ENCODE data around the gene TICAM1. TPM values are rescaled to one million over a fixed set of nuclear protein-coding genes. Genes with fewer than 3 reads are reported as not detected.
A peak's percentile ranks its signal among the peaks of the same experiment; 100 is the strongest.
"Not testable (repeated sequence)": the region's sequence is repeated elsewhere in the genome, so short reads cannot be mapped to it uniquely, and the experiment has no call there.

Gene TICAM1
- total RNA-seq, 1 donor from 2014 or later = 2.3 TPM

DNA sequence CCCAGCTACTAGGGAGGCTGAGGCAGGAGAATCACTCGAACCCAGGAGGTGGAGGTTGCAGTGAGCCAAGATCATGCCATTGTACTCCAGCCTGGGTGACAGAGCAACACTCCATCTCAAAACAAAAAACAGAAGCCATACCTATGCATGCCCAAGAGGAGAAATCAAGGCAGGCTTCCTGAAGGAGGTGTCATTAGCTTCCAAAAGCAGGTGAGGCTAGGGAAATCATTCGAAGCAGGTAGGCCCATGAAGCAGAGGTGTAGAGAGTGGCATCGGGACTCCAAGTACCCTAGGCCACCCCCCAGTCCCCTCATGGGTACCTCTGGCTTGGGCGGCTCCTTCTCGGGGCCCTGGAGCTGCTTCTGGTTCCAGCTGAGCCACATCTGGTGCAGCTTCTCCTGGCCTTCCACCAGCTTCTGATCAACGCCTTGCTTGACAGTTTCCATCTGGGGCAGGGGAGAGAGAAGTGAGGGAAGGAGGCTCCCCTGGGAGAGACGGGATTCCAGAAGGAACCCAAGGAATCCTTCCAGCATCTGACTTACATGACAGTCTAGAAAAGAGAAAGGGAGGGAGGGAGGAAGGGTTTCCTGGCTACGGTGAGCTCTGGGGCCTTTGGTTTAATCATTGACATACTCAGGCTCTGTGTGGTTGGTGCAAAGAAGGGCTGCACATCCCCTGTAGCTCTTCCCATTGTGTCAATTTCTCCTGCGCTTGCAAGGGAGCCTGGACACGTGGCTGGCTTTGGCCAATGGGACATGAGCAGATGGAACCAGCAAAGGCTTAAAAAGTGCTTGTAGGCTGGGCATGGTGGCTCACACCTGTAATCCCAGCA lies 13.1 kb upstream of the TICAM1 start:
- no peak for DNase-seq (ENCODE audit: low read depth in 2 of 2)

DNA sequence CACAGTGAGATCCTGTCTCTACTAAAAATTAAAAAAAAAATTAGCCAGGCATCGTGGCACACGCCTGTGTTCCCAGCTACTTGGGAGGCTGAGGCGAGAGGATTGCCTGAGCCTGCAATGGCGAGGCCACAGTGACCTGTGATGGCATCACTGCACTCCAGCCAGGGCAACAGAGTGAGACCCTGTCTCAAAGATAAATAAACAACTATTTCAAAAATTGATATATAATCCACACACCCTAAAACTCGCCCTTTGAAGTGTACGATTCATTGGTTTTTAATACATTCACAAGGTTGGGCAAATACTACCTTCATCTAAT lies 12.1 kb upstream of the TICAM1 start:
- DNase-seq (ENCODE audit: low read depth in 2 of 2) = no peak

DNA sequence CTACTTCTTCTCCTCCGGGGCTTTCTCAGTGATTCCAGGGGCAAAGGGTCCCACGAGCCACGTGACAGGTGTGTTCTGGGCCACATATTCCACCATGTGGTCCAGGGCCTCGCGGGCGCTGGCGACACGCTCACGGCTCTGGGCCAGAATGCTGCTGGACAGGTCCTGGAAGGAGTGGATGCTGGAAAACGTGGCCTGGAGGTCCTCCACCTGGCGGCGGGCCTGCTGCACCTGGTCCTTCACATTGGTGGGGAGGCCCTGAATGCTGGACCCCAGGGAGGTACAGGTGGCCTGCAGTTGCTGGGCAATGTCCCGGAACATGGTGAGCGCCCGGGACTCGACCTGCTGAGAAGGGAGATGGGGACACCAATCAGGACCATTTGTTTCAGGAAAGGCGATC lies 7.7 kb upstream of the TICAM1 start:
- DNase-seq (ENCODE audit: low read depth in 2 of 2) = no peak

DNA sequence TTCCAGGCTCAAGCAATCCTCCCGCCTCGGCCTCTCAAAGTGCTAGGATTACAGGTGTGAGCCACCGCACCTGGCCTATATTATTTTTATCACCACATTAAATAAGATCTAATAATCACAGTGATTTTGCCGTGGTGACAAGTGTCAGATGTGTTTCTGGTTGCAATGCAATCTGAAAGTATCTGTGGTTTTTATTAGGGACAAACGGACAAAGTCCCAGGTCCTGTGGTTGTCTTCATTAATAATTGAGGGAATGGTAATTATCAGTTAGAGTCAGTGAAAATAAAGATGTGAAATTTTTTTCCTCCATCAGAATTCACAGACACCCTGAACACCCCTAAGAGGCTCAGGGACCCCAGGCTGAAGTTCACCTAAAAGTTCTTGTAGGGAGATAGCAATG lies 1.3 kb upstream of the TICAM1 start:
- DNase-seq (ENCODE audit: low read depth in 2 of 2) = no peak

DNA sequence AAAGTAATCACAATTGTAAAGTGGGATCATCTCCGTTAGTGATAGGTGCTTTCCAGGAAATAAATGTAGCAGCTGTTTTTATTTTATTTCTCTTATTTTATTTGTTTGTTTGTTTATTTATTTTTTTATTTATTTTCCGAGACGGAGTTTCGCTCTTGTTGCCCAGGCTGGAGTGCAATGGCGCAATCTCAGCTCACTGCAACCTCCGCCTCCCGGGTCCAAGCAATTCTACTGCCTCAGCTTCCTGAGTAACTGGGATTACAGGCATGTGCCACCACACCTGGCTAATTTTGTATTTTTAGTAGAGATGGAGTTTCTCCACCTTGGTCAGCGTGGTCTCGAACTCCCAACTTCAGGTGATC lies 448 bp upstream of the TICAM1 start:
- DNase-seq (ENCODE audit: low read depth in 2 of 2) = not testable (repeated sequence)

DNA sequence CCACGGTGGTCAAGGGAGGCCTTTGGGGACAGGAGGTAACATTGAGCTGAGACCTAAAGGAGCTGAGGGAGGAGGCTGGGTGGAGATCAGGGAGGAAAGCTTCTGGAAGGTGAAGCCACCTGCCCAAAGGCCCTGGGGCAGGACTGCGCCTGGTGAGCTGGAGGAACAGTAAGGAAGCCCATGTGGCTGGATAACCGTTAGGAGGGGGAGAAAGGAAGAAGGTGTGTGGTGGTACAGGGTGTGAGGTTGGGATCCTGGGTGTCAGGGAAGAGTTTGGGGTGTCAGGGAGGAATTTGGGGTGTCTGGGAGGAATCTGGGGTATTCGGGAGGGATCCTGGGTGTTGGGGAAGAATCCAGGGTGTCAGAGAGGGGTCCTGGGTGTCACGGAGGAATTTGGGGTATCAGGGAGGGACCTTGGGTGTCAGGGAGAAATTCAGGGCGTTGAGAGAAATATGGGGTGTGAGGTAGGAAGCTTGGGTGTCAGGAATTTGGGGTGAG lies 695 bp downstream of the TICAM1 start:
- no peak for DNase-seq (ENCODE audit: low read depth in 2 of 2)

DNA sequence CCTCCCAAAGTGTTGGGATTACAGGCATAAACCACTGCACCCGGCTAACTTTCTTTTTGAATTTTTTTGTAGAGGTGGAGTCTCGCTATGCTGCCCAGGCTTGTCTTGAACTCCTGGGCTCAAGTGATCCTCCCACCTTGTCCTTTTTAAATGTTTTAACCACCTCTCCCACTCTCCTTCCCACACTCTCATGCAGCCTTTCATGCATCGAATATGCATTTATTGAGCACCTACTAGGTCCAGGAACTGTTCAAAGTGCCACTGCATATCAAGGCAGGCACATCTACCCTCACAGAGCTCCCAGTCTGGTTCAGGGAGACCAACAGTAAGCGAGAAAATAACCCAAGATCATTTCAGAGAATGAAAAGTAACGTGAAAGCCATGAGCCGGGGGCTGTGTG lies 1.2 kb downstream of the TICAM1 start:
- no peak for DNase-seq (ENCODE audit: low read depth in 2 of 2)

DNA sequence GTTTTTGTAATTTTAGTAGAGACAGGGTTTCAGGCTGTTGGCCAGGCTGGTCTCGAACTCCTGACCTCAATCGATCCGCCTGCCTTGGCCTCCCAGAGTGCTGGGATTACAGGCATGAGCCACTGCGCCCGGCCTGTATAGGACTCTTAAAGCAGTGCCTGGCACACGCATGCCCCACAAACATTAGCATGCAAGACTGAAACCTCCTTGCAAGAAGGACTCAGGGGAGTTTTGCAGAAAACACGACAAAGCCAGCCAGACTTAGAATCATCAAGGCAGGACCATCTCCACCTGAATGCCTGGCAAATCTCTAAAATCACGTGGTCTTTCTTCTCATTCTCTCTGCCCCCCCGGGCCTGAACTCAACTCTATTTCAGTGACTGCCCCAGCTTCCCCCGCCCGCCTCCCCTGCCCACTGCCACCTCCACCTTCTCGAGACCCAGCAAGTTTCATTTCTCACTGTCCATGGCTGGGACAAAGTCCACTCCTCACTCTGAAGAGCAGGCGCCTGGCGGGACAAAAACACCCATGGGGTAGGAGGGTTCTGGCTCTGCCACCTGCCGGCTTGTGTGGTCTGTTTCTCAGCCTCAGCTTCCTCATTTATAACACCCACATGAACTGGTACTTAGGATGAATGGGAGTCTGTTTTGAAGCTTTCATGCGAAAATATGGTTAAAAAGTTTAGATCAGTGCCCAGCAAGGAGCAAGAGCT lies 2.4 kb downstream of the TICAM1 start:
- peak in 1 of 2 donors; percentile 41 for DNase-seq (ENCODE audit: low read depth in 2 of 2)

DNA sequence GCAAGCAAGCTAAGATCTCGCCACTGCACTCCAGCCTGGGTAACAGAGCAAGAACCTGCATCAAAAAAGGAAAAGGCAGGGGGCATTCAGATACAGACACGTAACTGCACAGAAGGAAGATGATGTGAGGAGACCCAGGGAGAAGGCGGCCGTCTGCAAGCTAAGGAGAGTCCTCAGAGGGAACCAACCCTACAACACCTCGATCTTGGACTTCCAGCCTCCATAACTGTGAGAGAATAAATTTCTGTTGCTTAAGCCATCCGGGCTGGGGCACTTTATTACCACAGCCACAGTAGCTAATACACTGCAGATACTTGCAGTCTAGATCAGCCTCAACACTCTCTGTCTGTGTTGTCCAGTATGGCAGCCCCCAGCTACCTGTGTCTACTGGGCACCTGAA lies 7.9 kb downstream of the TICAM1 start:
- DNase-seq (ENCODE audit: low read depth in 2 of 2) = no peak

DNA sequence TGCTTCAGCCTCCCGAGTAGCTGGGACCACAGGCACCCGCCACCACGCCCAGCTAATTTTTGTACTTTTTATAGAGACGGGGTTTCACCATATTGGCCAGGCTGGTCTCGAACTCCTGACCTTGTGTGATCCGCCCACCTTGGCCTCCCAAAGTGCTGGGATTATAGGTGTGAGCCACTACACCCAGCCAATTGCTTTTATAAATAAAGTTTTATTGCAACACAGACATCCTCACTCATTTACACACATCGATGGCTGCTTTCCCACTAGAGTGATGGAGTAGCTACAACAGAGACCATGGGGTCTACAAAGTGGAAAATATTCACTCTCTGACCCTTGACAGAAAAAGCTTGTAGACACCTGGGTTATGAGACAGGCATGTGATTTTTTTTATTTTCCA lies 9.2 kb downstream of the TICAM1 start:
- DNase-seq (ENCODE audit: low read depth in 2 of 2) = not testable (repeated sequence)

DNA sequence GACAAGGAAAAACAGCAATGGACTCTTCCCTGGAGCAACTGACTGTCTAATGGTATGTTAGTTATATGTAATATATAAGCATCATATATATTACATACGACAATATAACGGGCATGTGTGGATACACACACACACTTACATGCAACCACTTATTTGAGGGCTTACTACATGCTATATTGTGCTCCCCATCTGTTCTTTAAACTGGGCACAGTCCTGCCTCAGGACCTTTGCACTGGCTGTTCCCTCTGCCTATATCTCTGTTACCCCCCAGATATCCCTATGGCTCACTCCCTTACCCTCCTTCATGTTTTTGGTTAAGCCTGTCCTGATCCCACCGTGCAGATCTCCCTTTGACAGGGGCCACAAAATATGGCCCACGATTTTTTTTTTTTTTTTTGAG lies 10.2 kb downstream of the TICAM1 start:
- no peak for DNase-seq (ENCODE audit: low read depth in 2 of 2)

DNA sequence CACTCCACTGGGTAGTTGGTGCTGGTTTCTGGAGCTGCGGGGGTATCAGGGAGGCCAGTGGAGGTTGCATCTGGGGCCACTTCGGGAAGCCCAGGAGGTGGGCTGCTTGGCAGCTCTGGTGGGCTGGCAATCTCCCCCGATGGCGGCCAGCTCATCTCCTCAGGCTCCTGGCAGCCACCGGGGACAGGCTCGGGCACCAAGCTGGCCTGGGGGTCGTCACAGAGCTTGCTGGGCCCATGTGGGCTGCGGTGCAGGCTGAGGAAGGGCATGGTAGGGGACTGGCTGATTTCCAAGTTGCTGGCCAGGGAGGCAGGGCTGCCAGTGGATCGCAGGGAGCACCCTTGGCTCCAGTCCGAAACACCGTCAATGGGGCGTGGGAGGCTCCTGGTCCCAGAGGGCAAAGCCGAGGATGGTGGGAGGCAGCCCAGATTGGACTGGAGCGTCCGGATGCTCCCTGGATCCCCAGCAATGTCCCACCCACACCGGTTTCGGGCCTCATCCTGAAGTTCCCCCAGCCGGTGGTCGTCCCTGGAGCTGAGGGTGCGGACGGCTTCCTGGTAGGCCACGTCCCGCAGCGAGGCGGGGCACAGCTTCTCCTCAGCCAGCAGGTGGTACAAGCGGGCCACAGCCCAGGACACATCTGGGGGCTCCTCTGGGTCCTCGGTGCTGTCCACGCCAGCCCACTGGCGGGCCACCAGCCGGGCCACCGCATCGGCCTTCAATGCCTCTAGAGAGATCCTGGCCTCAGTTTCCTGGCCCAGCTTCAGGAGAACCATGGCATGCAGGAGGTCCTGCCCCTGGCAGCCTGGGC lies 13.8 kb downstream of the TICAM1 start:
- no peak for DNase-seq (ENCODE audit: low read depth in 2 of 2)

DNA sequence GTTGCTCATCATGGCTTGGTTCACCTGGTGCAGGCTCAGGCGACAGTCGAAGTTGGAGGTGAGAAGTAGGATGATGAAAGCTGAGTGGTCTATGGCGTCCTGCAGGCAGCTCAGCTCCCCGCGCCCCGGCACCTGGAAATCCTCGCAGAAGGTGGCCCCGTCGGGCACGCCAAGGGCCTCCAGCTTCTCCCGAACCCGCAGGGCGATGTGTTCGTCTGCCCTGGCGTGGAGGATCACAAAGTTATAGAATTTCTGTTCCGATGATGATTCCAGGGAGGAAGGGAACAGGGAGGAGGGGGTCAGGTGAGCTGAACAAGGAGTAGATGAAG lies 14.6 kb downstream of the TICAM1 start:
- no peak for DNase-seq (ENCODE audit: low read depth in 2 of 2)

DNA sequence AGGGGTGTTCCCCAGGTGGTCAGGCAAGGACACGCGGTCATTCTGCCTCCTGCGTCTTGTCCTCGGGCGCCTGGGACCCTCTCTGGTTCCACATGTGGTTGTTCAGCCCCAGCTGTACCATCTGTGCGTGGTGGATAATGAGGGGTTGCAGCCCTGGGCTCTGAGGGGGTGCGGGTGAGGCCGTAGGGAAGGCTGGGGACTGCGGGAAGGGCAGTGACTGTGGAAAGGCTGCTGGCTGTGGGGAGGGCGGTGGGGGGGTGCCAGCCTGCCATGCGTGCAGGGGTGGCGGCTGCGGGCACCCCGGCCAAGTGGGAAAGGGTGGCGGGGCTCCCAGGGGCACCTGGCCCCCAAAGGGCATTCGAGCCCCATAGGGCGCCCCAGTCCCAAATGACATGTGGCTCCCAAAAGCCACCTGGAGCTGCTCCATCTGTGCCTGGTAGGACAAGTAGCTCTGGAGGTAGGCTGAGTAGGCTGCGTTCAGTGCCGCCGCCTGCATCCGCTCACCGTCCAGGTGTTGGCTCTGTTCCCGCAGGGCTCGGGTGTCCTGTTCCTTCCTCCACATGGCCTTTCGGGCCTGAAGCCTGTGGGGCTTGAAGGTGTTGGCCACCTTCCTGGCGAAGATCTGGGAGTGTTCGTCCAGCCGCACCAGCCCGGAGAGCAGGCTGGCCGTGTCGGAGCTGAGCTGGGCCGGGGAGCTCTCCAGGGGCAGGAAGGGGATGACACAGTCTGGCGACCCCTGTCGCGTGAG lies 15.1 kb downstream of the TICAM1 start:
- DNase-seq (ENCODE audit: low read depth in 2 of 2) = no peak

DNA sequence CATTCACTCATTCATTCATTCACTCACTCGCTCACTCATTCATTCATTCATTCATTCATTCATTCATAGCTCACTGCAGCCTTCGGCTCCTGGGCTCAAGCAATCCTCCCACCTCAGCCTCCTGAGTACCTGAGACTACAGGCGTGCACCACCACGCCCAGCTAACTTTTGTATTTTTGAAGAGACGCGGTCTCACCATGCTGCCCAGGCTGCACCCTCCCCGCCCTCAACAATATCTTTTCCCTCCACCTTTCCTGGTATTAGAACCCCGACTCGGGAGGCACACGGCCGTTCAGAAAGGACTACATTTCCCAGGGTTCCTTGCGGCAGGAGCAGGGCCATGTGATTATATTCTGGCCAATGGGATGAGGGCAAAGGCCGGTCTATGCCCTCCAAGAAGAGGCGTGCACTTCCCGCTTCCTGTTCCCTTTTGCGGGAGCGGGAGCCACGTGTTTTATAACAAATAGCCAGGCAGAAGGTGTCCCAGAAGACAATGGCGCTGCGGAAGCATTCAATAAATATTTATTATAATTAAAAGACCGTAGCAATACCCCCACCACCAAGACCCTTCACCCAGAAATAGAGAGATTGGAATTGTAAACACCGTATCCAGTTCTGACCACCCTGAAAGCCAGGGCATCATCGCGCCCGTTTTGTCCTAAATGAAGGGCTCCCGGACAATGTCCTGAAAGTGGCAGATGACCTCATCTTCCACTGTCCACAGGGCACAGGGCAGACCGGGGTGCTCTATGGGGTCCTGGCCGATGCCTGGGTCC lies 15.9 kb downstream of the TICAM1 start:
- peak; percentile 89 to 94 for DNase-seq (ENCODE audit: low read depth in 2 of 2)

DNA sequence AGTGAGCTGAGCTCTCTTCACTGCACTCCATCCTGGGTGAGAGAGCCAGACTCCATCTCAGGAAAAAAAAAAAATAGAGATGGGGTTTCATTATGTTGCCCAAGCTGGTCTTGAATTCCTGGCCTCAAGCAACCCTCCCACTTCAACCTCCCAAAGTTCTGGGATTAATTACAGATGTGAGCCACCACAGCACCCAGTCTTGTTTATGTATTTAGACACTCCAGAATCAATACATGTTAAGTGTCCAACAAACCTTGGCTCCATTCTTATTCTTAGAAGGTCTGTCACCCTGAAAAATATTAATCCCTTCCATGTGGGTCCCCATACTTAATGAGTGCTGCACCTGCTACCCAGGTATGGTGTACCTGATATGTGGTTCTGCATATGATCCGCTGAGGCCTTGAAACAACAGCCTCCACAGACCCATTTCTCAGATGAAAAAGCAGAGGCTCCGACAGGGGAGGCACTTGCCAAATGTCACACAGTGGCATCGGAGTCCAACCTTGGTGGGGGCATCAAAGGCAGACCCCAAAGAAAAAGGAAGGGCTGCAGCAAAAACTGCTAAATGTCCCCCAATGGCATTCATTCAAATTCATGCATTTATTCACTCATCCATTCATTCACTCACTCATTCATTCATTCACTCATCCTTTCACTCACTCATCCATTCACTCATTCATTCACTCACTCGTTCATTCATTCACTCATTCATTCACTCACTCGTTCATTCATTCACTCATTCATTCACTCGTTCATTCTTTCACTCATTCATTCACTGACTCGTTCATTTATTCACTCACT lies 16.7 kb downstream of the TICAM1 start:
- no peak for DNase-seq (ENCODE audit: low read depth in 2 of 2)

DNA sequence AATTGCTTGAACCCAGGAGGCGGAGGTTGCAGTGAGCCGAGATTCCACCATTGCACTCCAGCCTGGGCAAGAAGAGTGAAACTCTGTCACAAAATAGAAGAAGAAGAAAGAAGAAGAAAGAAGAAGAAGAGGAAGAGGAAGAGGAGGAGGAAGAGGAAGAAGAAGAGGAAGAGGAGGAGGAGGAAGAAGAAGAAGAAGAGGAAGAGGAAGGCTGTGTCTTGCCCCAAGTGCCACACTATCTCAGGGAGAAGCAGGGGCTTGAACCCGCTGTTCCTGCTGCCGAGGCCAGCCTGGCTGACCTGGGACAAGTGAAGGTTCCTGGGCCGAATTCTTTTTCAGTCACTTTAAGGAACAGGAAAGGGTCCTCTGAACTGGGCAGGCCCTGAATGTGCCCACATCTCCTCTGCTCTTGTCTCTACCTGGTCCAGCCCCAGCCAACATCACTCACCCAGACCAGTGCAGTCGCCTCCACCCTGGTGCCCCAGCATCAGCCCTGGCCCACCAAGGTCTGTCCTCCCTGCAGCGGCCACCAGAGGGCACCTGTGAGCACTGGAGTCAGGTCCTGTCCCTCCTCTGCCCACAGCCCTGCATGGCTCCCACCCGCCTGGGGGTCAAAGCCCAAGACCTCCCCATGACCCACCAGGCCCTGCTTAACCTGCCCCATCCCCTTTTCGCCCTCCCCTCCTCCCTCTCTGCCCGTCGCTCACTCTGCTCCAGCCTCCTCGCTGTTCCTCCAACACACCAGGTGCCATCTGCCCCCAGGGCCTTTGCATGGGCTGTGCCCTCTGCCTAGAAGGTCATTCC lies 20.0 kb downstream of the TICAM1 start:
- DNase-seq (ENCODE audit: low read depth in 2 of 2) = peak; percentile 58 to 73

DNA sequence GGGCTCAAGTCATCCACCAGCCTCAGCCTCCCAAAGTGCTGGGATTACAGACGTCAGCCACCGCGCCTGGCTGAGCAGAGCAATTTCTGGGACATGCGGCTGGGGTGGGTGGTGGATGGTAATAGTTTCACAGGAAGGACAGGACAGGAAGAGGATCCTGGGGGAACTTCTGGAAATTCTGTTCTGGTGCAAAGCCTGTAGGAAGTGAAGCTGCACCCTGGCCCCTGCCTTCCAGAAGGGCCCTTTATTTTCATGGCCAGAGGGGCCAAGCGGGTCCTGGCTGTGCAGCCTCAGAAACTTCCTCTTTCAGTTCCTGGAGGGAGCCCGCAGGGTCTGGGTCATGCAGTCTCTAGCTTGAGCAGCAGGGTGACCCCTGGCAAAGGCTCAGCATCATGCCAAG lies 24.3 kb downstream of the TICAM1 start:
- no peak for DNase-seq (ENCODE audit: low read depth in 2 of 2)

DNA sequence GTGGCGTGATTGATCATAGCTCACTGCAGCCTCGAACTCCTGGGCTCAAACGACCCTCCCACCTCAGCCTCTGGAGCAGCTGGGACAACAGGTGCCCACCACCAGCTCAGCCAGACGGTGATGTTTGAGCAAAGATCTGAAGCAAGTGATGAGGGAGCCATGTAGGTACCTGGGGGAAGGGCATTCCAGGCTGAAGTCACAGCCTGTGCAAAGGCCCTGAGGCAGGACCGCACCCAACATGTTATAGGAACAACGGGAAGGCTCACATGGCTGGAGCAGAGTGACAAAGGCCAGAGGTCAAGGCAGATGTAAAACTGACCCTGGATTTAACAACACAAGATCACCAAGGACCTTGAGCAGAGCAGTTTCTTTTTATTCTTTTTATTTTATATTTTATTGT lies 25.1 kb downstream of the TICAM1 start:
- DNase-seq (ENCODE audit: low read depth in 2 of 2) = no peak

Measured in dermis microvascular lymphatic vessel endothelial cell (primary cell).